Transverse colon (tissue), 4 donors: ENCODE results near the gene FSCN2.

Experiments used
- EP300 ChIP-seq: sonication (generic); formaldehyde crosslinking; IDR thresholded peaks from one replicate; pipeline ENCODE4 v1.6.1; 2017; ENCODE audit warnings: antibody characterized with exemption, low read depth
- POLR2A ChIP-seq: fragments of 450-650 bp; IDR thresholded peaks from one replicate; pipeline ENCODE4 v1.6.1; 2016; ENCODE audit warnings: antibody characterized with exemption, mild to moderate bottlenecking, moderate library complexity
- POLR2AphosphoS5 ChIP-seq, 3 donors: sonication (generic); formaldehyde crosslinking; IDR thresholded peaks; one replicate each; pipeline ENCODE4 v1.6.1; 2016; ENCODE audit warnings: antibody characterized with exemption in 3 of 3
- TF ChIP-seq, protein P1 (sequence below), 5 experiments: fragments of 200-600 bp in 3 of 5; fragments of 450-650 bp in 2 of 5; sonication (generic) in 3 of 5; IDR thresholded peaks; 1 replicate in 2 of 5; 2 replicates in 3 of 5; pipeline ENCODE4 v1.5.1; 2016 to 2017; ENCODE audit warnings: antibody characterized with exemption in 5 of 5, inconsistent platforms in 3 of 5, mild to moderate bottlenecking in 2 of 5, moderate library complexity in 1 of 5

DNA sequence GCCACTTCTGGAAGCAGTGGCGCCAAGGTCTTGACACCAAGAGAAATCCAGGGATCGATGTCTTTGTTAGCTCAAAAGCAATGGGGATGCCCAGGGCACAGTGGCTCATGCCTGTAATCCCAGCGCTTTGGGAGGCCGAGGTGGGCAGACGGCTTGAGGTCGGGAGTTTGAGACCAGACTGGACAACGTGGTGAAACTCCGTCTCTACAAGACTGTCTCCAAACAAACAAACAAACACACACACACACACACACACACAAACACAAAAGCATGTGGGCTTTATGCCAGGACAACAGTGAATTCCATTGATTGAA, 46.4 kb downstream of the FSCN2 start:
- TF ChIP-seq POLR2AphosphoS5 (IDR thresholded peaks at IDR 0.05) (no peak), POLR2A (no peak), EP300 (no peak)
- TF ChIP-seq, protein P1, sequence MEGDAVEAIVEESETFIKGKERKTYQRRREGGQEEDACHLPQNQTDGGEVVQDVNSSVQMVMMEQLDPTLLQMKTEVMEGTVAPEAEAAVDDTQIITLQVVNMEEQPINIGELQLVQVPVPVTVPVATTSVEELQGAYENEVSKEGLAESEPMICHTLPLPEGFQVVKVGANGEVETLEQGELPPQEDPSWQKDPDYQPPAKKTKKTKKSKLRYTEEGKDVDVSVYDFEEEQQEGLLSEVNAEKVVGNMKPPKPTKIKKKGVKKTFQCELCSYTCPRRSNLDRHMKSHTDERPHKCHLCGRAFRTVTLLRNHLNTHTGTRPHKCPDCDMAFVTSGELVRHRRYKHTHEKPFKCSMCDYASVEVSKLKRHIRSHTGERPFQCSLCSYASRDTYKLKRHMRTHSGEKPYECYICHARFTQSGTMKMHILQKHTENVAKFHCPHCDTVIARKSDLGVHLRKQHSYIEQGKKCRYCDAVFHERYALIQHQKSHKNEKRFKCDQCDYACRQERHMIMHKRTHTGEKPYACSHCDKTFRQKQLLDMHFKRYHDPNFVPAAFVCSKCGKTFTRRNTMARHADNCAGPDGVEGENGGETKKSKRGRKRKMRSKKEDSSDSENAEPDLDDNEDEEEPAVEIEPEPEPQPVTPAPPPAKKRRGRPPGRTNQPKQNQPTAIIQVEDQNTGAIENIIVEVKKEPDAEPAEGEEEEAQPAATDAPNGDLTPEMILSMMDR (IDR thresholded peaks at IDR 0.05) = no peak
